NCI-H748 (cell line): Measurements from ENCODE around the gene LSG1.
"Not testable (repeated sequence)": the region's sequence is repeated elsewhere in the genome, so short reads cannot be mapped to it uniquely, and the experiment has no call there.

Experiments
- DNase-seq: peaks from one replicate; lab custom pipeline; 2025; ENCODE audit not compliant: unreplicated experiment; lab: John Stamatoyannopoulos, UW

LSG1 gene

DNA sequence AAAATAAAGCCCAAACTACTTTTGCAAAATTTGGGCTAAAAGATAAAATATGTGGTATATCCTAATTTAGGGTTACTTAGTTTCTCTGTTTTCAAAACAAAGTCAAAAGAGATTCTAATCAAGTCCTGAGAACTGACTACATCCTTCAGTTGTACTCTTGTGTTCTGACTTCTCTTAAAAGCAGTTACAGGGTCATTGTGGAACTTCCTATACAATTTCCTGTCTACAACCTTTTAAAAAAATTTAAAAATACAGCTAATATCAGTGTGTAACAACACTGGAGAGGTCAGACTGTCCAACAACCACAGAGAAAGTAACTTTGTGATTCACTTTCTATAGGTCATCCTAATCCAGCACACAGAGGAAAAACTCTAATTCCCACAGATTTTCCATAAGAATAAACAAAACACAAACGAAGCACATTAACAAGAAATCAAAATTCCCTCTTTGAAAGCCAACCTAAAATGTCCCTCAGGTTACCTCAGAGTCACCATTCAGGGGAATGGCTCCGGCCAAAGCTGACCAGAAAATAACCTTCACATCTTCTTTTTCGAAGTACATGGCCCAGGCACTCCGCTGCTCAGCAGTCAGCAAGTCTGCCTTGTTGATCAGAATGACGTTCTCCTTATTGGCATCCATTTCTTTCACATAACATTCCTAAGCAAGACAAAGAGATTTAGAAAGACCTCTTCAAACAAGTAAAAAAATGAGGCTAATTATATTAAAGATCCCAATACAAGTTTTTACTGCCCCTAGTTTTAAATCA, 13.3 kb downstream of the LSG1 start:
- no peak for DNase-seq

DNA sequence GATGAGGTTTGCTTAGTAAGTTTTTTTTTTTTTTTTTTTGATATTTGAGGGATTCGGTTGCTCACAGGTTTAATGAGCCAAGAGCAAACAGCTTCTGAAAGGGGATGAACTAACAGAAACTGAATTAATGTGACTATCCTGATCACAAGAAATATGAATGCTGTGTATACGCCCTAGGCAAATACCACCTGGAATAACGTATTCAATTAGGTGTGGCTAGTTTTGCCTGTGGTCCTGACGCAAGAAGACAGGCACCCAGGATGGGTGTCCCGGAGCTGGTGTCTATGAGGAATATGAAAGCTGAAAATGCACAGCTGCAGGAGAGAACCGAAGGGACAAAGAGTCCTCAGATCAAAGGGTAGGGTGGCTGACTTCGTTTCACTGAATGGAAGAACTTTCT, 14.6 kb downstream of the LSG1 start:
- DNase-seq: peak; percentile 63

DNA sequence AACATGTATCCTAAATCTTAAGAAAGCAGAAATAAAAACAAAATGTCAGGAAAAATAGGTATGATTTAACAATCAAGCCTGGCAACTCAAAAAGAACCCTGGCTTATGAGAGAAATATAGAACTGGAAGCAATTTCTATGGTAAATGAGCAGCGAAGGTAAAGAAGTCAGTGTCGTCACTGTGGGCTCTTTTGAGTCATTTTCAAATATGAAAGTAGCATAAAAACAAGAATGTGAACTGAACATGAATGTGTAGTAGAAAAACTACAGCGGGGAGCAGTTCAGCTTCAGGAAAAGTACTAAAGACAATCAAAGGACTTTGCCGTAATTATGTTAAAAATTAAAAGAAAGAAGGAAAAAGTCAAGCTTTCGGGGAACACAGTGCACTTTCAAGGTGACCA, 17.5 kb downstream of the LSG1 start:
- no peak for DNase-seq

DNA sequence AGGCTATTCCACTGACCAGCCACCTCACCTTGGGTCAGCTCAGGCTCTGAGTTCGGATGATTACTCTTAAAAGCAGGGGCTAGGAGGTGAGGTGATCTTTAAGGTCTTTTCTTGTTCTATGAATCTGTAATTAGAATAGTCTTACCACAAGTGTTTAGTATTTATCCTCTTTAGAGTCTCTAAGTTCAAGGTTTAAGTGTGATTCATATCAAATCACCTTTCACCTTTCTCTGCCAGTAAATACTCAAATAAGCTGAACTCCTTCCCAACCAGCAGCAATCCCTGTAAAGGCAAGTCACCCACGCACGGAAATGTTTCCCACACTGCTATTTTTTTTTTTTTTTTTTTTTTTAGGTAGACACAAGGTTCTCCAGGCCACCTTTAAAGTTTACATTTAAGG, 24.2 kb downstream of the LSG1 start:
- no peak for DNase-seq

DNA sequence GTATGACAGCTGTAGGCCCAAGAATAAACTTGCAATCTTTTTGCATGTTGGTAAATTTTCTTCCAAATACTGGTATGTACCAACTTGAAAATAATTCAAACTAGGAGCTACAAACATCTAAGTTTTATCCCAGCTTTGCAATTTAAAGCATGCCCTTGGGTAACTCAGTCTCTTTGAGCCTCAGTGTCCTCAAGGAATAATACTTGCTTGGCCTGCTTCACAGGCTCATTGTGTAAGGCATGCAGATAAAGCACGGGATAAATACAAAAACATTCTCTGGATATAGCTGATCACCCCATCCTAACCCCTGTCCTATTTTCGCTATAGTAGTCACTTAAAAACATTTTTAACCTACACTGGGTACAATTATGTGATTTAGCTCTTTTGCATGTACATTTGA, 29.2 kb downstream of the LSG1 start:
- DNase-seq: no peak

DNA sequence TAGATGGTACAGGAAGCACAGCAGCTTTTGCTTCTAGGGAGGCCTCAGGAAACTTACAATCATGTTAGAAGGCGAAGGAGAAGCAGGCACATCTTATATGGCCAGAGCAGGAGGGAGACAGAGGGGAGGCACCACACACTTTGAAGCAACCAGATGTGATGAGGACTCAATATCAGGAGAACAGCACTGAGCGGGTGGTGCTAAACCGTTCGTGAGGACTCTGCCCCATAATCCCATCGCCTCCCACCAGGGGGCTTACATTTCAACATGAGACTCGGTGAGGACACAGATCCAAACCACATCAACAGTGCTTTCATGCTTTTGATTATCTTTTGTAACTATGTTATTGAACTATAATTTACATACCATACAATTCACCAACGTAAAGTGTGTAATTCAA, 31.2 kb downstream of the LSG1 start:
- no peak for DNase-seq

DNA sequence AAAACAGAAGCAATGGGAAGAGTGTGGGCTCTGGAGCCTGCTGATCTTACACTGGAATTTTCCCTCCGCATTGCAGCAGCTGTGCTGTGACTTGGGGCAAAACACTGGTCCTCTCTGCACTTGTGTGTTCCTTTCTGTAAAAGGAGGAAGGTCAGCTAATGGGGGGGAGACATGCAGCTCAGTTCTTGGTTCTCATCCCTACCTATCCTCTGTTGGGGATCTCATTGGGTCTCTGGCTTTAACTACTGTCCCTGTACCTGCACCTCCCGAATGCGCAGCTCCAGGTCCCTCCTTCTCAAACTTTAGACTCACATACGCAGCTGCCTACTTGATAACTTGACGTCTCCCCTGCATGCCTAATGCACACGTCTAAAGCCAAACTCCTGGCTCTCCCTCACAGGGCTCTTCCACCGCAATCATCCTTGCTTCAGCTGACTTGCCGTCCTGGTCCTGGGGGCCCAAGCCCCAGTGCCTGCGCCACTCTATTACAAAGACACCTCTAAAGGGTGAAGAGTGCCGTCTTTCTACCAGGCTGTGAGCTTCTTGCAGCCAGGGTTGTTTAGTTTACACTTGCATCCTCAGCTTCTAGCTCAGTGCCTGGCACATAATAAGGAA, 32.9 kb downstream of the LSG1 start:
- DNase-seq: no peak

DNA sequence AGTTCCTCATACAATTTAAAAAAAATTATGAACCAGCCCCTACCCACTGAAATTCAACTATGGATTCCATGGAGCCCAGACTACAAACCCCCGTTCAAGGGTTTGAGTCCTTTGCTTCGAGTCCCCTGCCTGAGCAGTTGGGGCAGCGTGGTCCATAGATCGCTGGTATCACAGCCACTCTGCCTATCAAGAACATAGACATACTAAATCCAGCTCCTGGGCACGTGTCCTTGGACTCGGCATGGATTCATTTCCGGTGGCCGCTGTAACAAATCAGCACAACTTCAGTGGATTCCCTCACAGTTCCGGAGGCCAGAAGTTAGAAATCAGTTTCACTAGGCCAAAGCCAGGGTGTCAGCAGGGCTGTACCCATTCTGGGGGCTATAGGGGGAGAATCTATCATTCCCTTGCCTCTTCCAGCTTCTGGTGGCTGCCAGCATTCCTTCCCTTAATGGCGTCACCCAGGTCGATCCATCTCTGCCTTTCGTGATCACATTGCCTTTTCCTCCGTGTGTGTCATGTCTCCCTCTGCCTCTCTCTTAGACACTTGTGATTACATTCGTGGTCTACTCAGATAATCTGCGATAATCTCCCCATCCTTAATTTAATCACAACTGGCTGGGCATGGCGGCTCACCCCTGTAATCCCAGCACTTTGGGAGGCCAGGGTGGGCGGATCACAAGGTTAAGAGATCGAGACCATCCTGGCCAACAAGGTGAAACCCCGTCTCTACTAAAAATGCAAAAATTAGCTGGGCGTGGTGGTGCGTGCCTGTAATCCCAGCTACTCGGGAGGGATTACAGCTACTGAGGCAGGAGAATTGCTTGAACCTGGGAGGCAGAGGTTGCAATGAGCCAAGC, 34.2 kb downstream of the LSG1 start:
- DNase-seq: no peak

DNA sequence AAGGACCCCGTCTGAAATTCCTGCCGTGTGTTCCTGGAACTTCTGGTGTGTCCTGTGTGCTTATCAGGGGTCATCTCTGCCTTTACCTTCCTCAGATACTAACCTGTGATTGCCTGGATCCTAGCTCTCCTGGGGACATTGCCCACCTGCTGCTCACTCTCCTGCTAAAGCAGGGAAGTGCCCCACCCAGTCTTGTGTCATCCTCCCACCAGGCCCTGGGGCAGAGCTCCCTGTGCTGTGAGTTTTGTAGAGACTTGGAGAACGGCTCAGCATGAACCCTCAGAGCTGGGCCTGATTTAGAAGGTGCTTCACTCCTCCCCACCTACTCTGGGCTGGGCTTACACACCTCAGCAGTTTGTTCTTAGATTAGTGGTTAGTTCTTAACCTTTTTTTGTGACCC, 34.9 kb downstream of the LSG1 start:
- no peak for DNase-seq

DNA sequence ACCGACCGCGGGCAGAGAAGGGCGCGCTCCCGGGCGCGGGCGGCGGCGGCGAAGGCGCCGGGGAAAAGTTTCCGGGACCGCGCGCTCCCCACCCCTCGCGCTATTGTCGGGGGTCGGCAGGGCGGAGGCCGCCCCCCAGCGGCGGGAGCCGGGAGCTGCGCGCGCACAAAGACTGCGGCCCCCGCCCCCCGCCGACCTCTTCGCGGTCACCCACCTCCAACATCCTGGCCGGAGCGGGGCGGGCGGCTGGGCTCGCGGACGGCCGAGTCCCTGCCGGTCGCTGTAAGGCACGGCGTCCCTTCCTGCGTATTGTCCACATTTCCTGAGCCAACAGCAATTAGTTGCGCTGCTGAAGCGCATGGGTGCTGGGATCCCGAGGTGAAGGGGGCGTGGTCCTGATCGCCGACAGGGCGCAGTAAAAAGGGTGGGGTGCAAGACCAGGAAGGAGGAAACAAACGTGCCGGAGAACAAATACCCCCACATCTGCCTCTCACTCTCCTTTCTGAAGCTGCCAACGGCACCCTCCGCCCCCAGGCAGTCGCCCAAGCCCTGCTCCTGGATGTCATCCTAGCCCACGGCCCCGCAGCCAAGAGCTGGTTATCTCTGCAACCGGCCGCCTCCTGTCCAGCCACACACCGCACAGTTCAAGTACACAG, 38.5 kb downstream of the LSG1 start, which contains the start of gene TMEM44:
Gene TMEM44 (minus strand): TSS at position 71 of the 656 bp plus-strand sequence. CDS start 204 bp downstream, outside the sequence.
- peak; percentile 80 for DNase-seq

DNA sequence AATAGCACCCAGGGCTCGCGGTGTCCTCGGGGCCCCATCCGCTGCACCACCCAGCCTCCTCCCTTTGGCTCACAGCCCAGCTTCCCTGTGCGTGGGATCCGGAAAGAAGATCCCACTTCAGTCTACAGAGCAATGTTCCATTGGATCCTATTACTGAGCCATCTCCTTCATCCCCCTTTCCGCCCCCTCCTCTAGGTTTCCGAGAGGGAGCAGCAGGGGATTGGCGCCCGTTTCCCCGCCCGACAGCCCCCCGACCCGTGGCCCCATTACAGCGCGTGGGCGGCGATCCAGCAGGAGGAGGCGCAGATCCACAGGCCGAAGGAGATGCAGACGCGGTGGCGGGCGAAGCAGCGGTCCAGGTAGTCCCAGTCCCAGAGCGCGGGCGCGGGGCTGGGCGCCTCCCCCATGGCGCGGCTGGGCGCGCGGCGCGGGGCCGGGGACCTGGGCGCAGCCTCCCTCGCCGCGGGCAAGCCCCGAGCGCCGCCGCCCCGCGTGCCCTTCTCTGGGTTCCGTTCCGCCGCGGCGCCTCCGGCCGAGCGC, 39.1 kb downstream of the LSG1 start:
- DNase-seq: peak; percentile 63

DNA sequence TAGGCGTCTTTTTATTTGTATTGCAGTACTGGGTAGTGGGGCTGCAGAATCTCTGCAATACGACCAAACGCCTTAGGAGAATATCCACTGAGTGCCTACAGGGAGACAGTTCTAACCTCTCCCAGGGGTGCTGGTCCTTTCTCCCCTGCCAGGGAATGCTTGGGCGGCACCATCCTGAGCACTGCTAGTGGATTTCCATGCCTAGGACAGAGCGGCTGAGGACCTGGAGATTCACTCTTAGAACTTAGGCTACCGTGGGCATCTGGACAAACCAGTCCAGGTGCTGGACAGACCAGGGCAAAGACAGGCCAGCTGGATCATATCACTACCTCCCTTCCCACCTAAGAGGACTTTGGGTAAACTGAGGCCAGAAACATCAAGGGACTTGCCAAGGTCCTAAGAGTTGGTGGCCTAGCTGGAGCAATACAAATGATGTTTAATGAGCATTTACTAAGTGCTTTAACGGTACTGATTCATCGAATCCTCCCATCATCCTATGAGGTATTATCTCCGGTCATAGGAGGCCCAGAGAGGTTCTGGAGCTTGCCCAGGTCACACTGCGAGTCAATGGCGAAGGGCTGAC, 39.7 kb downstream of the LSG1 start:
- no peak for DNase-seq

DNA sequence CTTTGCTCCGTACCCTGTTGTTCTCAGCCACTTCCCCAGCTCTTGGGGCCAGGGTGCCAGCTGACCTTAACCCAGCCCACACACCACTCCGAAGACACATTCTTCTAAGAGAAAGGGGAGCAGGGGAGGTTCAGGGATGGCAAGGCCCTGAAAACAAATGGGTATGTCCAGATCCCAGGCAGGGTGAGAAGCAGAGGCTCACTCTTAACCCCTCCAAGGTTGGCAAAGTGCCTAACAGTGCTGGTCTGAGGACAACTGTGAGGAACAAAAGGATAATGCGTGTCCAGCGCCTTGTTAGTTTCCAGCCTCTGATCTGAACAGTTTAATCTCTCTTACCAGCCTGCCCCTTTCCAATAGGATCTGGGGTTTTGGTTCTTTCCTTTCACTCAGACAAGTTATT, 40.3 kb downstream of the LSG1 start:
- peak; percentile 18 for DNase-seq

DNA sequence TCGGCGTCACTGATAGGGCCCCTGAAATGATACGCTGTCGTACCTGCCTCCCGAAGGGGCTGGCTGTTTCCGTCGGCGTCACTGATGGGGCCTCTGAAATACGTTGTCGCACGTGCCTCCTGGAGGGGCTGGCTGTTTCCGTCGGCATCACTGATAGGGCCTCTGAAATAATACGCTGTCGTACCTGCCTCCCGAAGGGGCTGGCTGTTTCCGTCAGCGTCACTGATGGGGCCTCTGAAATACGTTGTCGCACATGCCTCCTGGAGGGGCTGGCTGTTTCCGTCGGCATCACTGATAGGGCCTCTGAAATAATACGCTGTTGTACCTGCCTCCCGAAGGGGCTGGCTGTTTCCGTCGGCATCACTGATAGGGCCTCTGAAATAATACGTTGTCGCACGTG, 41.3 kb downstream of the LSG1 start:
- not testable (repeated sequence) for DNase-seq

DNA sequence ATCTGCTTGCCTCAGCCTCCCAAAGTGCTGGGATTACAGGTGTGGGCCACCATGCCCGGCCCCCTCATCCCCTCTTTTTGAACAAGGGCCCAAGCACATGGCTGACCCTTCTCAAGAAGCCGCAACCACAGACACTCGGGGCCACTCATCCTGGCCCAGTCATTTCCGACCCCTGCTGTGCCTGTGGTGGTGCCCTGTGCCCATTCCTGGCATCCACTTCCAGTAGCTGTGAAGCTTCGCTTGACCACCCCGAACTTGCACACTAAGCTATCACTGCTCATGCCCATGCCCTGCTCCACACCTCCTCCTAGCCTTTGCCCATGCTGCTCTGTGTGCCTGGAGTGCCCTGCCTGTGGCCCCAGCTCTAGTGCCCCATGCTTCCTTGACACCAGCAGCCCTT, 47.0 kb downstream of the LSG1 start:
- no peak for DNase-seq

DNA sequence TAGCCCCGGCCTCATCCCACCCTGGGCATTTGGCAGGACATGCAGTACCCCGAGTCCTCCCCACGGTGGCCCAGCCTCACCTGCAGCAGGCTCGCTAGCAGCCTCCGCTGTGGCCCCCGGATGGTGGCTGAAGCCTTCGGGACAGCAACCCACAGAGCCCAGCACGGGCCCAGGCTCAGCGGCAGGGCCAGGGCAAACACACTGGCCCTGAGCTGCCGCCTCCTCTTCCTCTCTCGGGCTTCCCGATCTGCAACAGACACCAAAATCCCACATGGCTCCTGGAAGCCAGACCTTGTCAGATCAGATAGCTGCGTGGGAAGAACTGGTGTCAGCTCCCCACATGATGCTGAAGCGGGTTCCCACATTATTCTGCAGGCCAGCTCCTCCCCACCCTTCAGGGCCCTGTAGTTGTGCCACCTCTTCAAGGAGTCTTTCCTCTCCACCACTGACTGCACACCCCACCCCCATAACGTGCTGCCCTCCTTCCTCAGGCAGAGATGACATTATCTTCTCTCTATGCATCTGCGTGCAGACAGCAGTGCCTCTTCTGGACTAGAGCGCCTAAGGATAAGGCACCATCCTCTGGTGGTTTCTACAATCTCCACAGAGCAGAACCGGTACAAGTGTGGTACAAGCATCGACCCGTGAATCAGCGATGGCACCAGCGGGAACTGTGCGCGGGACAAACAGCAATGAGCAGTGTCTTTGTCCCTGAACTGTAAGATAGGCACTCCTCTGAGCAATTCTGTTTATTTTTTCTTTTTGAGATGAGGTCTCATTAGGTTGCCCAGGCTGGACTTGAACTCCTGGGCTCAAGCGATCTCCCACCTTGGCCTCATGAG, 48.3 kb downstream of the LSG1 start:
- DNase-seq: no peak

DNA sequence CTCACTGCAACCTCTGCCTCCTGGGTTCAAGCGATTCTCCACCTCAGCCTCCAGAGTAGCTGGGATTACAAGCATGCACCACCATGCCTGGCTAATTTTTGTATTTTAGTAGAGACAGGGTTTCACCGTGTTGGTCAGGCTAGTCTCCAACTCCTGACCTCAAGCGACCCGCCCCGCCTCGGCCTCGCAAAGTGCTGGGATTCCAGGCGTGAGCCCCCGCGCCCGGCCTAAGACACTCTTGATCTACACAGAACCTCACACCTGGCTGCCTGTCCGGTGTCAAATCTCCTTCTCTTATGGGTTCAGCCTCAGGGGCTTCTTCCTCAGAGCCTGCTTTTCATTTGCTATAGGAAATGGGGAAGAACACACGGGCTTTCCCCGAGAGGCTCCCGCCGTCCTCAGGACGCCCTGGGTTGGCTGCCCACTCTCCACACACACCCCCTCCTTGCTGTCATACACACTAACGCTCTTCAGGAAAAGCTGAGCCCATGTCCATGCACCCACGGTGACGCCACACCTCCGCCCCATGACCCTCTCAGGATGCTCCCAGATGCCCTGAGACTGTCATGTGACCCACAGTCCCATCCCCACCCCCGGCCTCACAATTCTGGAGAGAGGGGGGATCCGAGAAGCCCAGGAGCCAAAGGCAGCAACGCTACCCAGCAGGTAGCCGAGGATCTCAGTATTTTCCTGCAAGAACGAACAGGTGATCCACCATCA, 49.2 kb downstream of the LSG1 start:
- DNase-seq: no peak

DNA sequence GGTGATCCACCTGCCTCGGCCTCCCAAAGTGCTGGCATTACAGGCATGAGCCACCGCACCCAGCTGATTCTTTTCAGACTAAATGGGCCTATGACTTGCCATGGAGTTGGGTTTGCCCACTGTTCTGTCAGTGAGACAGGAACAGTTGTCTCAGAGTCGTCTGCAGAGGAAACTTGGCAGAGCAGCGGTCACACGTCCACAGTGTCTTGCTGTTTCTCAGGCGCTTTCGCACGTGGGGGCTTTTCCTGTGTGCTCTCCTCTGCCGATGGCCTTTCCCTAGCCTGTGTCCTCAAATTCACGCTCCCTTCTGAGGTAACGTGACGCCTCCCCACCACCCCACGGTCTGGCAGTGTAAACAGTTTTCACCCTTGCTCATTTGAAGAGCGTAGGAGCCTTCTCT, 50.0 kb downstream of the LSG1 start:
- no peak for DNase-seq

DNA sequence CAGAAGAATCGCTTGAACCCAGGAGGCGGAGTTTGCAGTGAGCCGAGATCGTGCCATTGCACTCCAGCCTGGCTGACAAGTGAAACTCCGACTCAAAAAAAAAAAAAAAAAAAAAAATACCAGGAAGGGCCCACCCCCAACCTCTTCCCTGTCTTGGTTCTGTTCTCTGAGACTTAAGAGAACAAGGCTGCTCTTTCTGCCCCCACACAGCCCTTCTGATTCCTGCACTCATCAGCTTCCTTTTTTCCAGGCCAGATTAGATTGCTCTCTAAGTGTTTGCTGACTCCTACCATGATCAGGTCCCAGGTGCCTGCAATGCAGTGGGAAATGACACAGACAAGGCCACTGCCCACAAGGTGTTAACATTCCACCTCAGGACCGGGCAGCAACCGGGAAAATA, 51.8 kb downstream of the LSG1 start:
- DNase-seq: no peak
